HCT116 (cell line): ENCODE results near the gene CBX8. TPM values are rescaled to one million over a fixed set of nuclear protein-coding genes. Genes with fewer than 3 reads are reported as not detected.
A peak's percentile ranks its signal among the peaks of the same experiment; 100 is the strongest.

ENCODE experiments used
- ATAC-seq: fragments of 200-7000 bp; cut with Tn5 transposase; 2 replicates; pipeline ENCODE4 v1.9.1; 2020; ENCODE audit warnings: mild to moderate bottlenecking, moderate library complexity
- BruUV-seq: library from RNA; stranded (reverse); fragments of 400-500 nt; replicated peaks from 2 replicates; lab custom pipeline; 2021; lab: Mats Ljungman, UMichigan
- CTCF ChIA-PET: fragments of 300-600 bp; sonication (Branson Sonifier 250); formaldehyde crosslinking; loops from one replicate; lab custom pipeline; 2021; ENCODE audit warnings: antibody characterized with exemption; lab: Charles Lee
- POLR2A ChIA-PET: fragments of 300-600, 350-600 bp; sonication (Branson Sonifier 250); formaldehyde crosslinking; loops from one replicate; lab custom pipeline; 2021; ENCODE audit warnings: antibody characterized with exemption; lab: Charles Lee
- RAD21 ChIA-PET, 2 experiments: fragments of 300-600 bp; sonication (Branson Sonifier 250); formaldehyde crosslinking; loops; one replicate each; lab custom pipeline; 2023; ENCODE audit warnings: low total read pairs in 2 of 2; ENCODE audit not compliant: uncharacterized antibody in 2 of 2, unreplicated experiment in 2 of 2, low non-redundant PET in 1 of 2; lab: Charles Lee
- DNase-seq: peaks from one replicate; pipeline ENCODE4 v3.0.0-alpha.2; 2010; ENCODE audit warnings: low read depth, low spot score
- H2AFZ ChIP-seq: fragments of 200-600 bp; shearing (Covaris generic), sonication (generic); 2 replicates; pipeline ENCODE4 v1.6.1; 2017; ENCODE audit warnings: low read depth, mixed run types, mixed read lengths, antibody characterized with exemption, low read length; ENCODE audit not compliant: poor library complexity, severe bottlenecking
- H3K27ac ChIP-seq: 2 replicates; pipeline ENCODE4 v1.5.1; 2012; ENCODE audit warnings: low read depth, low read length
- H3K27me3 ChIP-seq: fragments of 200-600 bp; sonication (generic); 2 replicates; pipeline ENCODE4 v1.6.1; 2016; ENCODE audit warnings: mixed run types, low read length, mixed read lengths; ENCODE audit not compliant: insufficient read depth
- H3K36me3 ChIP-seq, 2 experiments: fragments of 200-500 bp in 1 of 2; fragments of 200-600 bp in 1 of 2; sonication (Bioruptor generic) in 1 of 2; sonication (generic) in 1 of 2; 2 replicates each; pipeline versions ENCODE4 v1.5.1 to v1.6.1; 2014 to 2016; ENCODE audit warnings: low read length in 2 of 2, inconsistent platforms in 1 of 2, mixed read lengths in 1 of 2, mixed run types in 1 of 2; ENCODE audit not compliant: insufficient read depth in 2 of 2, control insufficient read depth in 1 of 2
- H3K4me1 ChIP-seq, 2 experiments: fragments of 200-600 bp in 1 of 2; sonication (generic) in 1 of 2; 2 replicates each; pipeline versions ENCODE4 v1.5.1 to v1.6.1; 2012 to 2017; ENCODE audit warnings: low read length in 2 of 2, inconsistent platforms in 1 of 2, mild to moderate bottlenecking in 1 of 2, mixed read lengths in 1 of 2, mixed run types in 1 of 2, moderate library complexity in 1 of 2; ENCODE audit not compliant: insufficient read depth in 2 of 2, control insufficient read depth in 1 of 2
- H3K4me2 ChIP-seq: fragments of 200-600 bp; sonication (generic); 2 replicates; pipeline ENCODE4 v1.6.1; 2017; ENCODE audit warnings: mixed run types, low read length, mixed read lengths
- H3K4me3 ChIP-seq, 2 experiments: fragments of 200-600 bp in 1 of 2; sonication (generic) in 1 of 2; replicated peaks in 1 of 2; 2 replicates each; pipeline ENCODE4 v1.5.1; 2011 to 2016; ENCODE audit warnings: low read length in 2 of 2, control low read depth in 1 of 2, low read depth in 1 of 2, mild to moderate bottlenecking in 1 of 2, mixed read lengths in 1 of 2, mixed run types in 1 of 2
- H3K79me2 ChIP-seq: fragments of 200-600 bp; sonication (generic); 2 replicates; pipeline ENCODE4 v1.6.1; 2017; ENCODE audit warnings: mild to moderate bottlenecking, mixed run types, low read length, moderate library complexity, mixed read lengths; ENCODE audit not compliant: insufficient read depth
- H3K9ac ChIP-seq: fragments of 200-600 bp; sonication (generic); 2 replicates; pipeline ENCODE4 v1.6.1; 2016; ENCODE audit warnings: low read length, mixed read lengths
- H3K9me2 ChIP-seq: fragments of 200-600 bp; sonication (generic), shearing (Covaris generic); 2 replicates; pipeline ENCODE4 v1.6.1; 2017; ENCODE audit warnings: mixed run types, mild to moderate bottlenecking, moderate library complexity; ENCODE audit not compliant: insufficient read depth
- H3K9me3 ChIP-seq, 2 experiments: fragments of 200-500 bp in 1 of 2; fragments of 200-600 bp in 1 of 2; sonication (Bioruptor generic) in 1 of 2; sonication (generic) in 1 of 2; 2 replicates each; pipeline ENCODE4 v1.6.1; 2014 to 2017; ENCODE audit warnings: low read length in 2 of 2, mixed read lengths in 2 of 2, inconsistent platforms in 1 of 2, low read depth in 1 of 2, mild to moderate bottlenecking in 1 of 2, mixed run types in 1 of 2, moderate library complexity in 1 of 2; ENCODE audit not compliant: control insufficient read depth in 1 of 2, insufficient read depth in 1 of 2
- H4K20me1 ChIP-seq: fragments of 200-600 bp; sonication (generic), shearing (Covaris generic); 2 replicates; pipeline ENCODE4 v1.6.1; 2017; ENCODE audit warnings: mixed run types, mild to moderate bottlenecking, moderate library complexity; ENCODE audit not compliant: insufficient read depth
- CBX3 ChIP-seq: IDR thresholded peaks from 2 replicates; pipeline ENCODE4 v1.6.1; 2012; ENCODE audit warnings: low read depth
- CEBPB ChIP-seq: IDR thresholded peaks from 2 replicates; pipeline ENCODE4 v1.6.1; 2012; ENCODE audit warnings: low read depth
- EGR1 ChIP-seq: IDR thresholded peaks from 2 replicates; pipeline ENCODE4 v1.6.1; 2012; ENCODE audit warnings: low read depth
- EZH2 ChIP-seq: fragments of 200-600 bp; sonication (generic); IDR thresholded peaks from 2 replicates; pipeline ENCODE4 v1.6.1; 2017; ENCODE audit warnings: antibody characterized with exemption, mixed run types
- ZFX ChIP-seq: fragments of 450-650 bp; IDR thresholded peaks from 2 replicates; pipeline ENCODE4 v1.6.1; 2017
- intact Hi-C: fragments of 100-400 bp; cut with micrococcal nuclease; formaldehyde crosslinking; loops from 2 replicates; pipeline ENCODE4 v1.10.0; 2022
- total RNA-seq: library from RNA; stranded (reverse); gene quantifications from one replicate; pipeline ENCODE4 v1.2.1, GENCODE V29; 2021; ENCODE audit not compliant: unreplicated experiment
- TF ChIP-seq, protein P1 (sequence below): IDR thresholded peaks from 2 replicates; pipeline ENCODE4 v1.6.1; 2011; ENCODE audit warnings: mild to moderate bottlenecking, low read length, moderate library complexity; ENCODE audit not compliant: insufficient replicate concordance; ENCODE audit errors: extremely low read depth
- TF ChIP-seq, protein P2 (sequence below): IDR thresholded peaks from 2 replicates; pipeline ENCODE4 v1.6.1; 2012

CBX8 gene
- total RNA-seq, 1 experiment from 2014 or later, result 29.0 TPM

DNA sequence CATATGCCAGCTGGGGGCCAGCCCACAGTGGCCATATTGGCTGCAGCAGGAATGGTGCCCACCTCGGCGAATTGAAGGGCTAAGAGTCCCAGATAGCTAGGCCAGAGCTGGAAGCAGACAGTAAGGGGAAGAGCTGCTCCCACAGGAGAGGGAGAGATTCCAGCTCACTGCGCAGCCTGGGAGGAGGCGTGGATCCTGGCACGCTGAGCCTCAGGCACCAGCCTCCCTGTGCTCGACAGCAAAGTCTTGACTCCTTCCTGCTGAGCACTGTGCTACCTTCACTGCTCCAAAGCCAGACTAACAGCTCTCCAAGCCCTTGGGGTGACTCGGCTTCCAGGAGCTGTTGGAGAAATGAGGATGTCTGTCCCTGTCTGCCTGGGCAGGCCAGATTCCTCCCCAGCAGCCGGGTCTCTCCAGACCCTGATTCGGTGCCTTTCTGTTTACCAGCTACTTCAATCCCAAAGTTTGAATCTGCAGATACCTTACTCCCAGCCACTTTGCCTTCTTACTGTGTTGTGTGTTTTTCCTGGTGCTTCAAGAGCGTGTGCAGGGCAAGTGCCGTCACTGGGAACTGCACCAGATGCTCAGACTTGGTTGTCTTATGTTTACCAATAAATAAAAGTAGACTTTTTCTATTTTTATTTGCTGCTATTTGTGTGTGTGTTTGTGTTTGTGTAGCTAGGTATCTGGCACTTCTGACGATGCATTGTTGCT, 9.8 kb downstream of the CBX8 start:
- no TSS peak for BruUV-seq
- DNase-seq (no peak), ATAC-seq (peak; percentile 3; the same call in 1 of the 2 replicates)
- Histone ChIP-seq H3K27ac (no peak overlapping the region), H3K27me3 (no peaks in the 10 kb centered on the region), H3K79me2 (no peaks in the 10 kb centered on the region), H3K9ac (no peak overlapping the region), H2AFZ (no peak overlapping the region), H3K9me2 (no peaks in the 10 kb centered on the region), H3K4me2 (no peak overlapping the region), H3K4me3 (no peak overlapping the region), H3K9me3 (no peaks in the 10 kb centered on the region), H4K20me1 (no peaks in the 10 kb centered on the region), H3K4me1 (peaks cover 6 to 19% of the 10 kb centered on the region in 2 experiments), H3K36me3 (peaks cover 11 to 13% of the 10 kb centered on the region in 2 experiments; a peak in 3 of 4 replicates)
- CTCF ChIA-PET, result interaction anchor here (0.5 to 1.2 kb wide), 2 partner anchors 10 to 52 kb away, joined by 3 to 5 read pairs; partner anchors contain the start of genes CBX4 and CBX8
- POLR2A ChIA-PET, result interaction anchor here (1.4 kb wide), 1 partner anchor 10 kb away, joined by 5 read pairs; the partner anchor contains the start of gene CBX8
- RAD21 ChIA-PET, result interaction anchor here in 1 of 2 experiments (0.5 kb wide), 1 partner anchor 52 kb away, joined by 3 read pairs; the partner anchor contains the start of gene CBX4
- intact Hi-C loops, result loop anchor here (5.0 kb wide), 1 partner anchor 185 kb away; no protein-coding TSS in a partner anchor
- TF ChIP-seq CBX3 (no peak), EGR1 (no peak), ZFX (no peak), EZH2 (no peak), CEBPB (no peak)
- TF ChIP-seq, protein P1, sequence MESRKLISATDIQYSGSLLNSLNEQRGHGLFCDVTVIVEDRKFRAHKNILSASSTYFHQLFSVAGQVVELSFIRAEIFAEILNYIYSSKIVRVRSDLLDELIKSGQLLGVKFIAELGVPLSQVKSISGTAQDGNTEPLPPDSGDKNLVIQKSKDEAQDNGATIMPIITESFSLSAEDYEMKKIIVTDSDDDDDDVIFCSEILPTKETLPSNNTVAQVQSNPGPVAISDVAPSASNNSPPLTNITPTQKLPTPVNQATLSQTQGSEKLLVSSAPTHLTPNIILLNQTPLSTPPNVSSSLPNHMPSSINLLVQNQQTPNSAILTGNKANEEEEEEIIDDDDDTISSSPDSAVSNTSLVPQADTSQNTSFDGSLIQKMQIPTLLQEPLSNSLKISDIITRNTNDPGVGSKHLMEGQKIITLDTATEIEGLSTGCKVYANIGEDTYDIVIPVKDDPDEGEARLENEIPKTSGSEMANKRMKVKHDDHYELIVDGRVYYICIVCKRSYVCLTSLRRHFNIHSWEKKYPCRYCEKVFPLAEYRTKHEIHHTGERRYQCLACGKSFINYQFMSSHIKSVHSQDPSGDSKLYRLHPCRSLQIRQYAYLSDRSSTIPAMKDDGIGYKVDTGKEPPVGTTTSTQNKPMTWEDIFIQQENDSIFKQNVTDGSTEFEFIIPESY, result no peak
- TF ChIP-seq, protein P2, sequence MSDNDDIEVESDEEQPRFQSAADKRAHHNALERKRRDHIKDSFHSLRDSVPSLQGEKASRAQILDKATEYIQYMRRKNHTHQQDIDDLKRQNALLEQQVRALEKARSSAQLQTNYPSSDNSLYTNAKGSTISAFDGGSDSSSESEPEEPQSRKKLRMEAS, result no peak
